Activated B cell treated with CpG ODN at 0.5 μM for 24 hours (primary cell): ENCODE measurements around the gene KIF7. TPM values are rescaled to one million over a fixed set of nuclear protein-coding genes. Genes with fewer than 3 reads are reported as not detected.

Source experiments
- ATAC-seq: fragments of 200-7000 bp; cut with Tn5 transposase; one replicate; pipeline ENCODE4 v1.10.0; 2021; ENCODE audit warnings: low read depth, mild to moderate bottlenecking, moderate library complexity
- CTCF ChIA-PET: fragments of 350-600 bp; sonication (Branson Sonifier 250); formaldehyde crosslinking; loops from one replicate; lab custom pipeline; 2021; ENCODE audit warnings: antibody characterized with exemption; lab: Charles Lee
- POLR2A ChIA-PET: fragments of 350-600 bp; sonication (Branson Sonifier 250); formaldehyde crosslinking; loops from one replicate; lab custom pipeline; 2021; ENCODE audit warnings: antibody characterized with exemption; lab: Charles Lee
- DNase-seq: peaks from one replicate; pipeline ENCODE4 v3.0.0; 2022
- H3K27ac Mint-ChIP-seq: one replicate; pipeline ENCODE4 v1.8.0; 2020; ENCODE audit warnings: mixed read lengths
- H3K27me3 Mint-ChIP-seq: one replicate; pipeline ENCODE4 v1.8.0; 2021; ENCODE audit warnings: mixed read lengths
- H3K36me3 Mint-ChIP-seq: one replicate; pipeline ENCODE4 v1.8.0; 2021; ENCODE audit warnings: low read depth, mixed read lengths
- H3K4me1 Mint-ChIP-seq: one replicate; pipeline ENCODE4 v1.8.0; 2021; ENCODE audit warnings: mixed read lengths
- H3K4me3 Mint-ChIP-seq: one replicate; pipeline ENCODE4 v1.8.0; 2020; ENCODE audit warnings: mild to moderate bottlenecking, mixed read lengths
- H3K9me3 Mint-ChIP-seq: one replicate; pipeline ENCODE4 v1.8.0; 2020; ENCODE audit warnings: mixed read lengths
- intact Hi-C: fragments of 100-400 bp; cut with micrococcal nuclease; formaldehyde crosslinking; loops from one replicate; pipeline ENCODE4 v1.15.1; 2024
- total RNA-seq: library from RNA; stranded (reverse); gene quantifications from 2 replicates; pipeline ENCODE4 v1.2.3, GENCODE V29; 2022
- TF ChIP-seq, protein P1 (sequence below): fragments of 200-600 bp; IDR thresholded peaks from one replicate; pipeline ENCODE4 v1.8.0; 2022; ENCODE audit warnings: antibody characterized with exemption, mild to moderate bottlenecking

The KIF7 gene
- total RNA-seq, 1 donor from 2014 or later, result 0.44 TPM

DNA sequence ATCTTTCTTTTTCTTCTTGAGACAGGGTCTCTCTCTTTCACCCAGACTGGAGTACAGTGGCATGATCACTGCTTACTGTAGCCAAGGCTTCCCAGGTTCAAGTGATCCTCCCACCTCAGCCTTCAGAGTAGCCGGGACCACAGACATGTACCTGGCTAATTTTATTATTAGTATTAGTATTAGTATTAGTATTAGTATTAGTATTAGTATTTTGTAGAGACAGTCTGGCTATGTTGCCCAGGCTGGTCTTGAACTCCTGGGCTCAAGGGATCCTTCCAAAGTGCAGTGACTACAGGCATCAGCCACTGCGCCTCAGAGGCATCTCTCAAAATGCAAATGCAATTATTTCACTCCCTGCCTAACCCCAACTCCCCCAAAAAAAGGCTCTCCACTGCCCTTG is 1.7 kb downstream of the KIF7 start:
- Mint-ChIP-seq H3K27me3 (peaks cover 32% of the 10 kb centered on the region), H3K36me3 (no peaks in the 10 kb centered on the region), H3K4me3 (no peak overlapping the region), H3K9me3 (no peaks in the 10 kb centered on the region), H3K27ac (no peak overlapping the region), H3K4me1 (peaks cover 13% of the 10 kb centered on the region)
- CTCF ChIA-PET, result no interaction called here
- intact Hi-C loops, result no loop called here
- DNase-seq (no peak), ATAC-seq (no peak)
- TF ChIP-seq, protein P1, sequence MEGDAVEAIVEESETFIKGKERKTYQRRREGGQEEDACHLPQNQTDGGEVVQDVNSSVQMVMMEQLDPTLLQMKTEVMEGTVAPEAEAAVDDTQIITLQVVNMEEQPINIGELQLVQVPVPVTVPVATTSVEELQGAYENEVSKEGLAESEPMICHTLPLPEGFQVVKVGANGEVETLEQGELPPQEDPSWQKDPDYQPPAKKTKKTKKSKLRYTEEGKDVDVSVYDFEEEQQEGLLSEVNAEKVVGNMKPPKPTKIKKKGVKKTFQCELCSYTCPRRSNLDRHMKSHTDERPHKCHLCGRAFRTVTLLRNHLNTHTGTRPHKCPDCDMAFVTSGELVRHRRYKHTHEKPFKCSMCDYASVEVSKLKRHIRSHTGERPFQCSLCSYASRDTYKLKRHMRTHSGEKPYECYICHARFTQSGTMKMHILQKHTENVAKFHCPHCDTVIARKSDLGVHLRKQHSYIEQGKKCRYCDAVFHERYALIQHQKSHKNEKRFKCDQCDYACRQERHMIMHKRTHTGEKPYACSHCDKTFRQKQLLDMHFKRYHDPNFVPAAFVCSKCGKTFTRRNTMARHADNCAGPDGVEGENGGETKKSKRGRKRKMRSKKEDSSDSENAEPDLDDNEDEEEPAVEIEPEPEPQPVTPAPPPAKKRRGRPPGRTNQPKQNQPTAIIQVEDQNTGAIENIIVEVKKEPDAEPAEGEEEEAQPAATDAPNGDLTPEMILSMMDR, result no peak
- POLR2A ChIA-PET, result no interaction called here

DNA sequence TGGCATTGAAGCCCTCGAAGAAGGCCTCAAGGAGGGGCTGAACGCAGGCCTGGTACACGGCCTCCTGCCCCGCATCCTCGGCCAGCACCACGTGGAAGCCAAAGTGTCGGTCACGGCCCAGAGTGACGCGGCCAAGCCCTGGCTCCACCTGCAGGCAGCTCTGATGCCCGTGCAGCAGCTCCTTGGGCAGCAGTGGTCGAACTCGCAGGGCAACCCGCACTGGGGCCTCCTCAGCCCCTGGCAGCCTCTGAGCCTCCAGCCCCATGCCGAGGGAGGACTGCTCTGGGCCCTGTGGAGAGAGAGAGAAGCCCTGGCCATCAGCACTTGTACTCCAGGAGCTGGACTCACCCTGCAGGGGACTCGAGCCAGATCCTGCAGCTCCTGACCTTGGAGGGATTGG is 2.6 kb downstream of the KIF7 start:
- no peak for ATAC-seq
- Mint-ChIP-seq H3K4me3 (no peak overlapping the region), H3K27ac (no peak overlapping the region), H3K4me1 (peaks cover 13% of the 10 kb centered on the region), H3K27me3 (peaks cover 30% of the 10 kb centered on the region), H3K36me3 (no peaks in the 10 kb centered on the region), H3K9me3 (no peaks in the 10 kb centered on the region)
- ChIA-PET CTCF (no interaction called here), POLR2A (no interaction called here)
- intact Hi-C loops, result no loop called here
- no peak for DNase-seq
- TF ChIP-seq, protein P1, result no peak

DNA sequence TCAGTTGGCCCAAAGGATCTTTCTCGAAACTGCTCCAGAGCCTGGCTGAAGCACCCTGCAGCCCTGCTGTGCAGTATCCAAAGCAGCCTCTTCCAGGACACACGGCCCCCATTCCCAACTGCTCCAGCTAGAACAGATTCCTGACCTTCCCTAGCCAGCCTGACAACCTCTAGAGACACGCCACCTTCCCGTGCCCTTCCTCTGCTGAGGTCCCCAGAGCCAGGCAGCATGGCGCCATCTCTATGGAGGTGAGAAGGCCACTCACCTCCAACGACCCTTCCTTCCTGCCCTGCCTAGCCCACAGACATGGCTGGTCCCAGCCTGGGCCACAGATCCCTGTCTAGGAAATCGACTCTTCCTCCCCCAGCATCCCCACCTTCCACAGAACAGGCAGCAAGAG is 3.1 kb downstream of the KIF7 start:
- no peak for DNase-seq
- H3K27me3 Mint-ChIP-seq, result peaks cover 30% of the 10 kb centered on the region
- ChIA-PET POLR2A (no interaction called here), CTCF (no interaction called here)
- intact Hi-C loops, result no loop called here
- H3K36me3 Mint-ChIP-seq, result no peaks in the 10 kb centered on the region
- no peak for ATAC-seq
- H3K4me3 Mint-ChIP-seq, result no peak overlapping the region
- H3K9me3 Mint-ChIP-seq, result no peaks in the 10 kb centered on the region
- H3K4me1 Mint-ChIP-seq, result peaks cover 13% of the 10 kb centered on the region
- TF ChIP-seq, protein P1, result no peak
- no peak overlapping the region for H3K27ac Mint-ChIP-seq

- Mint-ChIP-seq H3K9me3 (no peaks in the 10 kb centered on the region), H3K4me3 (no peak overlapping the region), H3K36me3 (no peaks in the 10 kb centered on the region), H3K4me1 (peaks cover 8% of the 10 kb centered on the region), H3K27ac (no peak overlapping the region), H3K27me3 (peaks cover 18% of the 10 kb centered on the region)
- intact Hi-C loops, result no loop called here
- DNase-seq (no peak), ATAC-seq (no peak)
- ChIA-PET POLR2A (no interaction called here), CTCF (no interaction called here)
- TF ChIP-seq, protein P1, result no peak
These were observed 5.6 kb downstream of the KIF7 start for GRCh38 chr15:89649716-89650115.

- DNase-seq, result no peak
- intact Hi-C loops, result no loop called here
- ChIA-PET POLR2A (no interaction called here), CTCF (no interaction called here)
- peaks cover 12% of the 10 kb centered on the region for H3K27me3 Mint-ChIP-seq
- no peak overlapping the region for H3K4me3 Mint-ChIP-seq
- peaks cover 2% of the 10 kb centered on the region for H3K4me1 Mint-ChIP-seq
- H3K36me3 Mint-ChIP-seq, result no peaks in the 10 kb centered on the region
- no peaks in the 10 kb centered on the region for H3K9me3 Mint-ChIP-seq
- no peak overlapping the region for H3K27ac Mint-ChIP-seq
- TF ChIP-seq, protein P1, result no peak
- ATAC-seq, result no peak
These were observed 6.1 kb downstream of the KIF7 start for GRCh38 chr15:89649013-89649625.
